M059J (cell line): ENCODE results near the gene NCSTN. TPM values are rescaled to one million over a fixed set of nuclear protein-coding genes. Genes with fewer than 3 reads are reported as not detected.

ENCODE experiments used
- DNase-seq: peaks from one replicate; pipeline ENCODE4 v3.0.0-alpha.2; 2012; ENCODE audit warnings: low read depth
- total RNA-seq: library from RNA; depleted of rRNA; stranded (reverse); fragments of >200 nt; shearing (Covaris generic); gene quantifications from 2 replicates; pipeline ENCODE4 v1.2.3, GENCODE V29; 2014; rRNA removed

NCSTN gene
- 91.8 and 135 TPM in 2 replicates for total RNA-seq

DNA sequence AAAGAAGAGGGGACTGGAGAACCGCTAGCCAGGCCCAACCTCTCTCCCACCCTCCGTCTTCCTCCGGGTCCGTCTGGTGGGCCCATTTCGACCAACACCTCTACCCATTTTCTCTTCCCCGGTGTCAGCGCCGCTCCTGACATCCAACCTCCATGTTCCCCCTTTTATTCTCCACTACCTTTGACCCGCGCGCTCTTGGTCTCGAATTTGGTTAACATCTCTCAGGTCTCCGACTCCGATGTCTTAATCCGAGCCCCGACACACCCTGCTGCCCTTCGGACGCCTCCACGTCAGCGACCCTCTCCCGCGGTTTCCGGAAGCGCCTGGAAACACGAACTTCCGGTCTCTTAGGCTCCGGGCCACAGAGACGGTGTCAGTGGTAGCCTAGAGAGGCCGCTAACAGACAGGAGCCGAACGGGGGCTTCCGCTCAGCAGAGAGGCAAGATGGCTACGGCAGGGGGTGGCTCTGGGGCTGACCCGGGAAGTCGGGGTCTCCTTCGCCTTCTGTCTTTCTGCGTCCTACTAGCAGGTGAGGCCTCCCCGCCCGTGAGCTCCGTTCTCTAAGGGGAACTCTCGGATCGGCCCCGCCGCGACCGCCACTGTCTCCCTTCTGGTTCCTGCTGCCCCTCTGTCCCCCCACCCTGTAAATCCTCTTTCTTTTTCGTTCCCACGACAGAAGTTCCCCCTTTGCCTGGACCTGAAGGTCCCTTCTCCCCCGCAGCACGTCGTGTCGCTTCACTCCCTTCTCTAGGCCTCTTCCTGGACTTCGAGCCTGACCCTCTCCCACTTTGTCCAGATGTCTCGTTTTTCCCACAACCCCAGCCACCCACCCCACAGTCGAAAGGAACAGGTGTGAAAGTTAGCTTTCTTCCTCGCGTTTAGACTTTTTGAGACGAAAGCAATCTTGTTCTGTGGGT lies at the start of gene NCSTN, which contains the start of gene COPA:
NCSTN (plus strand) TSS at position 431 of the 917 bp plus-strand sequence; CDS start at position 445, 14 bp downstream.
COPA (minus strand) TSS at position 298 of the 917 bp plus-strand sequence; CDS start at position 218, 80 bp downstream.
- DNase-seq: peak; percentile 96

DNA sequence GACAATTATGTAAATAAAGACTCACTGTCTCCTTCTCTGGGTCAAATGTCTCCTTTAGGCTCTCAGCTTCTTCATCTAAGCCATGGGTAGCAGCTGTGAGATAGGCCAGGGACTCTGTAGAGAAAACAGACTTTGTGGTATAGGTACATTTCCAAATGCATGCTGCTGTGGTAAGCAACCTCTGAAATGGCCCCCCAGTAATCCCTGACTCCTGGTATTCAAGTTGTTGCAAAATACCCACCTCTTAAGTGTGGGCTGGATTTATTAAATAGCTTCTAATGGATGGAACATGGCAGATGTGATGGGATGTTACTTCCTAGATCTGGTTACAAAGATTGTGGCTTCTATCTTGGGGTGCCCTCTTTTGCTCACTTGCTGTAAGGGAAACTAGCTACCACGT lies 47.1 kb upstream of the NCSTN start:
- DNase-seq: no peak

DNA sequence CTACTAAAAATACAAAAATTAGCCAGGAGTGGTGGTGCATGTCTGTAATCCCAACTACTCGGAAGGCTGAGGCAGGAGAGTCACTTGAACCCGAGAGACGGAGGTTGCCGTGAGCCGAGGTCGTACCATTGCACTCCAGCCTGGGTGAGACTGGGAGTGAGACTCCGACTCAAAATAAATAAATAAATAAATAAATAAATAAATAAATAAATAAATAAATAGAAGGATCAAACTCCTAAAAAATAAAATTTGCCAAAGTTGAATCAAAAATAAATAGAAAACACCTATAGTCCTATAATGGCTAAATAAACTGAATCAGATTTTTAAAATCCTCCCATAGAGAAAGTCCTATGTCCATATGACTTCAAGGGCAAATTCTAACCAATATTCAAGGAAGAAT lies 43.0 kb upstream of the NCSTN start:
- DNase-seq: no peak

GRCh38 chr1:160307118-160307791 lies 35.9 kb upstream of the NCSTN start:
- DNase-seq: no peak

DNA sequence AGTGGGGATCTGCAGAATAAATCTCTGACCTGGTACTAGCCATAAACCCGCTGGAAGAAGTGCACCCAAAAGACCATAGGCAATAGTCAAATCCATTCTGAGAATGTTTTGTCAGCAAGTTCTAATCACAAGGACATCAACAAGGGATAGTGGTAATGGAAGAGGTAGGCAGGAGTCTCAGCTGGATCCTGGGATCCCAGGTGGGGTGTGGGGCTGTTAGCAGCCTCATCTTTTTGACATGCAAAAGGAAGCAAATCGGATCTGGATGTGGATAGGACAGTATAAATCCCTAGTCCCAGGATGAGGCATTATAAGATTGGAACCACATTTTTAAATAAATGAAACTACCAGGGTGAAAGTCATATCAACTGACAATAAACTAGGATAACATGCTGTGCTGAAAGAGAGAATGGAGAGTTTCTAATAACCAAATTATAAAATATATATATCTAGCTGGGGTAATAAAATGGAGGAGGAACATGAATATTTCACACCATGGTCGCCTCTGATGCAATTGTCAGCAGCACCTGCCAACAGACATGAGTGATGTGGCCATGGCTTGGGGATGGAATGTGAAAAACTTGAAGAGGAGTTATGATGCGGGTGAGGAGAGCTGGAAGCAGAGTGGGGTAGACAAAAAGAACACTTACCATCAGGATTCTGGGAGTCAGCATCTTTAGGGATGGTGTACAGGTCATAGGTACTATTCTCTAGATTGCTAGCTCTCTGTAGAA lies 34.6 kb upstream of the NCSTN start:
- no peak for DNase-seq

GRCh38 chr1:160309185-160309557 lies 34.0 kb upstream of the NCSTN start:
- peak; percentile 37 for DNase-seq

DNA sequence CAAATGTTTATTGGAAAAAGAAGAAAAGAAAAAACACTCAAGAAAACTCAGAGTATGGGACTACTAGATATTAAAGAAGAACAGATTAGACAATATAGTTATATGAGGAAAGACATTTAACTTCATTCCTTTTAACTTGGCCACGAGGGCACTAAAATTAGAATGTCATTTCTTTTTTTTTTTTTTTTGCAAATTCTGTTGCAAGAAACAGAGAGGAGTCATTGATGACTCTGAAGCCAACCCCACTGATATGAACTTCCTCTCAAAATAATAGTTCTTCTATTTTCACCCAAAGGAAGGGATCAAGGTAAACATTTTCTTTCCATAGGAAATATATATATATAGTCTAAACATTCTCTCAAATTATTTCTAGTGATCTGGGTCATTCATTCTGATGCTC lies 33.6 kb upstream of the NCSTN start:
- DNase-seq: no peak

- no peak for DNase-seq
Observed at GRCh38 chr1:160315359-160315758, 27.8 kb upstream of the NCSTN start.

DNA sequence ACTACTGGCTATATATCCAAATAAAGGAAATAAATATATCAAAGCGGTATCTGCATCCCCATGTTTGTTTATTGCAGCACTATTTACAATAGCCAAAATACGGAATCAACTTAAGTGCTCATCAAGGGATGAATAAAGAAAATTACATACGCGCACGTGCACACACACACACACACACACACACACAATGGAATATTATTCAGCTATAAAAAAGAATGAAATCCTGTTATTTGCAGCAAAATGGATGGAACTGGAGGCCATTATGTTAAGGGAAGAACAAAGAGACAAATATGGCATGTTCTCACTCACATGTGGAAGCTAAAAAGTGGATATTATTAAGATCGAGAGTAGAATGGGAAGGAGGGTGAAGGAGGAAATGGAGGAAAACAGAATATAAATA lies 20.4 kb upstream of the NCSTN start:
- DNase-seq: no peak

DNA sequence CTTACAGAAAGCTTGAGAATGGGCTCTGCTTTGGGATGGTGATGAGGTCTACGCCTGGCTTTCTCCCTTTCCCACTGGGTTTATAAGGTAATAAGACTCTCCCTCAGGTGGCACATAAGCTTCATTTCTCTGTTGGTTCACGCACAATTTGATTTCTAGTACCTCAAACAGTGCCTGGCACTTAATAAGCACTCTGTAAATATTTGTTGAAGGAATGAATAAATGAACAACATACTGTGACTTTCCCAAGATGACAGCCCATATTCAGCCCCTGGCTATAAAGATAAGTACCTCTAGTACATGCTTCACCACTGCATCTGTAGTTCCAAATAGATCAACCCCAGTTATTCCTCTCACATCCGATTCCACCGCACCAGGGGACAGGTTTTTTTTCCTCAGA lies 17.9 kb upstream of the NCSTN start:
- no peak for DNase-seq

GRCh38 chr1:160326418-160326817 lies 16.8 kb upstream of the NCSTN start:
- no peak for DNase-seq

GRCh38 chr1:160328184-160328583 lies 15.0 kb upstream of the NCSTN start:
- DNase-seq: no peak

DNA sequence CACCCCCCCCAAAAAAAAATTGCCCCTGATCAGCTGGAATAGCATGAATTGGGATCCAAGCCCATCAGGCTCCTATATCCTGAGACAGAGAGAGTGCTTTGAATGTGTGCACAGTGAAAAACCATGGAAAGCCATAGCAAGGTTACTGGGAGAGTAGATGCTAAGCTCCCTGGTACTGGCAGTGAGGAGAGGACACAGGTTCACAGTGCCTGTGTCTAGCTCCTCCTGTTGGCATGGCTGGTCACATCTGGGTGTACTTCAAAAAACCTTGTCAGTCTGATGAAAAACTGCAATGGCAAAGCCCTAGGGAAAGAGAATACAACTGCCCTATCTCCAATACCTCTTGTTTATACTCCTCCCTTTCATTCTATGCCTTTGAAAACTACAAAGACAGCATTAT lies 13.1 kb upstream of the NCSTN start:
- DNase-seq: peak; percentile 4

DNA sequence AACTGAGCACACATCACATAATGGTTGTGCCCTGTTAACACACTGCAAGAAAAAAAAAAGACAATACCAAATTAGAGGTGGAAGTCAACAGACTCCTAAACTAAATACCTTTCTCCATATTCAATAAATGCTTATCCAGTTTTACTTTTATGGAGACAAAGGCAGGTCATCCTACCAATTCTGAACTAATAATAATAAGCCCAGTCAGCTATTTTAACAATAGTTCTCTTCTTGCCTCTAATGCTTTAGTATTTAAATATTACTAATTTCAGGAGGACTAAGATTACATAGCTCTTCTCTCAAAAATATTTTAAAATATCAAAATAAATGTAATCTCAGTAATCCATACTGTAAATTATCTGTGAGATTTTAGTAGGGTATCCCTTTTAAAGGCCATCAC lies 10.7 kb upstream of the NCSTN start:
- no peak for DNase-seq

DNA sequence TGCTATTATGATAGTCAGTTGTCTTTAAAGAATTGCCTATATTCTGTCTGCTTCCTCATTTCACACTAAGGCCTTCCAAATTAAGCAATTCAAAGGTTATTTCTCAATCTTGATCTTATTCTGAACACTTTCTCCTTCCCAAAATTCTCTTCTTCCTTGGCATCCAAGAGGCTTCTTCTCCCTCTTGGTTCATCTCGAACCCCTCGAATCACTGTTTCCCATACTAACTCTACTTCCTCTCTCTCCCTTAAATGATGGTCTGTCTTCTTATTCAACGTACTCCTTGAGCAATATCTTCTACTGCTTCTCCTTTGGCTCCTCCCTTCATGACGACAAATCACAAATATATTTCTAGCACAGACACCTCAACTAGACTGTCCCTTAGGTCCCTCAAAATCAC lies 4.6 kb upstream of the NCSTN start:
- DNase-seq: no peak

DNA sequence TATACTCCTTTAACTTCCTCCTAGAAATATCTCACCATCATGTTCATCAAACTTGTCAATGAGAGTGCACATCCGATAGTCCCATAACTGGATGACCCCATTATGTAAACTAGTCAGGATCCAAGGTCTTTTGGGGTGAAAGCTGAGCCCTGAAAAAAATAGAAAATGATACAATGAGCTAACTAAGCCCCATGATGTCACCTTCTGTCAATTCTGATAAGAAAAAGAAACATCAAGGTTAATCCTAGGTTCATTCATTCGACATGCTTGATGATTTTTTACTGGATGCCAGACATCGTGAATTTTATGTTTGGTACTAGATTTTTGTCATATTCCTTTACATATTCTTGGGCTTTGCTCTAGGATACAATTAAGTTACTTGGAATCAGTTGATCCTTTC lies 3.0 kb upstream of the NCSTN start:
- DNase-seq: no peak

GRCh38 chr1:160340866-160341265 lies 2.3 kb upstream of the NCSTN start:
- DNase-seq: no peak

GRCh38 chr1:160342526-160342925 lies 657 bp upstream of the NCSTN start:
- peak; percentile 18 for DNase-seq

- no peak for DNase-seq
Observed at GRCh38 chr1:160344241-160344640, 1.1 kb downstream of the NCSTN start.

DNA sequence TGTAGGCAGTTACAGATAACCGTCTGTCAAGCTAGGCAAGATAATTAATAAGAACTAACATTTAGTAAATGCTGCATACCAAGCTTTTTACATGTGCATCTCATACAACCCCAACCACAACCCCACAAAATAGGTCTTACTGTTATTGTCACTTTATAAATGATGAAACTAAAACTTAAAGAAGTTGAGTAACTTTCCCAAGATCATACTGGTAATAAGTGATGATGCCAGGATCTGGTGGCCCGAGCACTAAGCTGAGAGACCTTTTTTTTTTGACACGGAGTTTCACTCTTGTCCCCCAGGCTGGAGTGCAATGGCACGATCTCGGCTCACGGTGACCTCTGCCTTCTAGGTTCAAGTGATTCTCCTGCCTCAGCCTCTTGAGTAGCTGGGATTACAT lies 1.8 kb downstream of the NCSTN start:
- no peak for DNase-seq

GRCh38 chr1:160346463-160346862 lies 3.3 kb downstream of the NCSTN start:
- no peak for DNase-seq

- DNase-seq: no peak
Observed at GRCh38 chr1:160346958-160347357, 3.8 kb downstream of the NCSTN start.
